ENCODE data around the gene ARRB1.

ARRB1 gene

DNA sequence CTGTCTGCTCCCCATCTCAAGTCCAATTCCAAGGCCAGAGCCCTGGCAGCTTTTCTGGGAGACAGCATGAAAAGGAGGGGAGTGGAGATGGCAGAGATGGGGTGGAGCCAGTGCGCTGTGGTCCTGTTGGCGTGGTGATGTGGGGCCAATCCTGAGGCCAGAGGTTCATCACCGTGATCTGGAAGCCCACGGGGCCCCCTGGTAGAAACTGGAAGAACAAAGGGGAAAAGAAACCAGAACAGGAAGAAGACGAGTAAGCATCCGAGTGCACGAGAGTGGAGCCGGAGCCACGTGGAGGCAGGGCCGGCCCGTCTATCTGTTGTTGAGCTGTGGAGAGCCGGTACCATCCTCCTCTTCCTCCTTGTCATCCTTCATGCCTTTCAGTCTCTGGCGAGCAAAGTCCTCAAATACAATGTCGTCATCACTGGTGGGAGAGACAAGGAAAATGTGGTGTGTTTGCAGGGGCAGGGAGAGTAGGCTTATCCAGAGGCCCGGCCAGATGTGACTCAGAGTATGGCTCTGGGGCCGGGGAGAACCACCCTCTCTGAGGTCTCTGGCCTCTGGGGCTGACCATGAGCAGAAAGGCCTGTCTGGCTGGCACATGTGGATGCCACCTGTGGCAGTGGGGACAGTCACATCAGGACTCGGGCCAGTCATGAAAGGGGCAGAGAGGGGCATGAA lies 85.5 kb downstream of the ARRB1 start:
- no peak for FAIRE-seq
- DNase-seq (ENCODE audit: insufficient read length), result no peak
- no peak for TF ChIP-seq POLR2AphosphoS5 (IDR thresholded peaks at IDR 0.05; ENCODE audit: low read depth, low read length)
- no peak for TF ChIP-seq TAF1 (IDR thresholded peaks at IDR 0.05; ENCODE audit: borderline replicate concordance, low read depth, low read length)
- TF ChIP-seq POLR2A (IDR thresholded peaks at IDR 0.05; ENCODE audit: low read depth, low read length), result no peak

DNA sequence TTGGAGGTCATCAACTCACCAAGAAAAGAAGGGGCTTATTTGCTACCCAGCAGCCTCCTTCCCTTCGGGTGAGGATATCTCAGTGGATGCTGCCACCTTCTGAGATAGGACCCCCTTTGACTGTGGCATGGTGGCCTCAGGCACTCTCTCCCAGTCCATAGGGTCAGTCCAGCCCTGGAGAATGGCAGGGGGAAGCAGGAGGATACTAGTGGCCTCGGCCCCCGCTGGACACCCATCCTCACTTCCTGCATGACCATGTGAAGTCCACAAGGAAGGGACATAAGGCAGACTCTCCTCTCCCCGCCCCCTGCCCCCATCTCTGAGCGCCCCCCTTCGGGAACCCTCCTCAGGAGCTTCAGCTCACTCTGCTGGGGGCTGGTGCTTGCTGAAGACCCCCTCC lies 86.5 kb downstream of the ARRB1 start:
- no peak for DNase-seq (ENCODE audit: insufficient read length)
- no peak for TF ChIP-seq TAF1 (IDR thresholded peaks at IDR 0.05; ENCODE audit: borderline replicate concordance, low read depth, low read length)
- no peak for TF ChIP-seq POLR2AphosphoS5 (IDR thresholded peaks at IDR 0.05; ENCODE audit: low read depth, low read length)
- no peak for TF ChIP-seq POLR2A (IDR thresholded peaks at IDR 0.05; ENCODE audit: low read depth, low read length)
- no peak for FAIRE-seq

DNA sequence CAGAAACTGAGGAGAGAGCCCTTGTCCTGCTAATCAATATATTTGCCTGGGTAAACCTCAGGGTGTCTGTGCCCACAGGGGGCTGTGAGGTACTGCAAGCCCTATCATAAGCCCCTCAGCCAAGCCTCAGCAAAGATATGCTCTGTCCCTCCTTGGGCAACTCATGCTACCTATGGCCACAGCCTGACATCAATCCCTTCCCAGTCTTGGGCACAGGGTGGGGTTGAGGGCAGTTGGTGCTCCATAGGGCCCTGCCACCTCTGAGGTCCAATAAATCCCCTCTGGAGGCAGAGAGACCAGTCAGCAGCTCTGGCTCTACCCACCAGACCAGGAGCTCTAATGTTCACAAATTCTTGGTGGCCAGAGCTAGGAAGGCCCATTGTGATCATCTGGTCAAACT lies 87.1 kb downstream of the ARRB1 start:
- TF ChIP-seq POLR2AphosphoS5 (IDR thresholded peaks at IDR 0.05; ENCODE audit: low read depth, low read length) (no peak), POLR2A (IDR thresholded peaks at IDR 0.05; ENCODE audit: low read depth, low read length) (no peak), TAF1 (IDR thresholded peaks at IDR 0.05; ENCODE audit: borderline replicate concordance, low read depth, low read length) (no peak)
- FAIRE-seq, result no peak
- no peak for DNase-seq (ENCODE audit: insufficient read length)

DNA sequence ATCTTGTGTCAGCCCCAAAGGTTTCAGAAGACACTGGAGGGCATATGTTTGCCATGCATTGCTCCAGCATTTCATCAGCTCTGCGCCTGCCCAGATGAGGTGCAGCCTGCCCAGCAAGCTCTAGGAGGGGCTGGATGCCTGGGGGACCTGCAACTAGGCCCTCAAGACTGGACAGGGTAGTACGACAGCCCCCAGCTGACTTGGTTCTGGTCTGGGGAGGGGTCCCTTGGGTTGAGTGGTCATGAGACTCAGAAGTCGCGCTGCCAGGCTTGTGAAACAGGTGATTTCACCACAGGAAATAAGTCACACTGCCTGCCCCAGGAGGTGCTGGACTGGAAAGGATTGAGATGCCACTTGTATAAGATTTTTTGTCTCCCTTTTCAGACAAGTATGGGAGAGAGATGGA lies 87.5 kb downstream of the ARRB1 start:
- DNase-seq (ENCODE audit: insufficient read length), result no peak
- no peak for FAIRE-seq
- TF ChIP-seq POLR2A (IDR thresholded peaks at IDR 0.05; ENCODE audit: low read depth, low read length), result no peak
- no peak for TF ChIP-seq TAF1 (IDR thresholded peaks at IDR 0.05; ENCODE audit: borderline replicate concordance, low read depth, low read length)
- TF ChIP-seq POLR2AphosphoS5 (IDR thresholded peaks at IDR 0.05; ENCODE audit: low read depth, low read length), result no peak

DNA sequence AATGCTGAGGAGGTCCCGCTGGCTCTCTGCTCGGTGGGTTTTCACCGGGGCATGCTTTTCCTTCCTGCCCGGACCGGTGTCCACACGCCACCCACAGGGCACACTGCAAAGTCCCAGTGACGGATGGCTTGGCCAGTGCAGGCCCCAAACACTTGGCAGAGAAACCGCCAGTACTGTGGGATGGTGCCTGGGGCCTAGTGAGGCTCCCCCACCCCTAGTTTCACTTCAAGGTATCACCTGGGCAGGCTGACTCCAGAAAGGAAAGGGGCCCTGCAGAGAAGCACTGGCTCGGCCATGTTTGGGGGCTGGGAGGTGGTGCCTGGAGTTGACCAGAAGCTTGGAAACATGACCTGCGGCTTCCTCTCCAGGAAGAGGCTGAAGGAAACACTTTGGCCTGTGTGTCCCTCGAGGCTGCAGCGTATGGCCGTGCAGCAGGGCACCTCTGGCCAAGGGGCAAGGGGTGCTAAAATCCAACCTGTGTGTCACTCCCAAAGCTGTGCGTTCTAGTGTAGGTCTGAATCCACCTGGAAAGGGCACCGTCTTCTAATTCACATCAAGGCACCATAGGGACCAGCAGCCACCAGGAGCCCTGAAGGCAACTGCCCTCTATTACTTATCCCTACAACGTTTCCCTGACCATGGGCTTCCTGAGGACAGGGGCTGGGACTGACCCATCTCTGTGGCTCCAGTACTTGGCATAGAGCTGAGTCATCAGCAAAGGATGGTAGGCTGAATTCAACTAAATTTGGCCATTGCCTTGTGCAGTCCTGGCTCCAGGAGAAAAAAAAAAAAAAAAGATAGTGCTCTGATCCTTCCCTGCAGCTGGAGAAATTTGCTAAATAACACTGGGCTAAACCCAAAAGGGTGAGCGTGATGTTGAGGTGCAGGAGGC lies 88.3 kb downstream of the ARRB1 start:
- FAIRE-seq, result no peak

DNA sequence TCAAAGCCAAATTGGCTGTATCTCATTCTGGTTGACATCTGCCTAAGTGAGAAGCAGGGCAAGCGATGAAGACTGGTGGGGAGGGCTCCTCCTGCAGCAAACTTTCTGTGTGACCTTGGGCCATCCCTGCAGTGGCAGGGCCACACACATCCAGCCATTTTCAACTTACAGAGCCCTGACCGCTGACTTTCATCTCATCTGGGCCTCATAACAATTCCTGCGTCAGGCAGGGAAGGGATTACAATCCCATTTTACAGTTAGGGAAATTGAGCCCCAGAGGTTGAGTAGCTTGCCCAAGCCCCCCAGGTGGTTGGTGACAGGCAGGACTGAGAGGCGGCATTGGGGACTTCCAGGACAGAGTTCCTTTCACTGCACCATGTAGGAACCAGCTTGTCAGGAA lies 89.0 kb downstream of the ARRB1 start:
- FAIRE-seq (no peak), DNase-seq (ENCODE audit: insufficient read length) (no peak)
- TF ChIP-seq POLR2AphosphoS5 (IDR thresholded peaks at IDR 0.05; ENCODE audit: low read depth, low read length), result no peak
- TF ChIP-seq TAF1 (IDR thresholded peaks at IDR 0.05; ENCODE audit: borderline replicate concordance, low read depth, low read length), result no peak
- no peak for TF ChIP-seq POLR2A (IDR thresholded peaks at IDR 0.05; ENCODE audit: low read depth, low read length)

More for the DNA sequence above, 88.3 kb downstream of the ARRB1 start:
- TF ChIP-seq TAF1 (IDR thresholded peaks at IDR 0.05; ENCODE audit: borderline replicate concordance, low read depth, low read length) (no peak), POLR2A (IDR thresholded peaks at IDR 0.05; ENCODE audit: low read depth, low read length) (no peak), POLR2AphosphoS5 (IDR thresholded peaks at IDR 0.05; ENCODE audit: low read depth, low read length) (no peak)
- DNase-seq (ENCODE audit: insufficient read length), result no peak

DNA sequence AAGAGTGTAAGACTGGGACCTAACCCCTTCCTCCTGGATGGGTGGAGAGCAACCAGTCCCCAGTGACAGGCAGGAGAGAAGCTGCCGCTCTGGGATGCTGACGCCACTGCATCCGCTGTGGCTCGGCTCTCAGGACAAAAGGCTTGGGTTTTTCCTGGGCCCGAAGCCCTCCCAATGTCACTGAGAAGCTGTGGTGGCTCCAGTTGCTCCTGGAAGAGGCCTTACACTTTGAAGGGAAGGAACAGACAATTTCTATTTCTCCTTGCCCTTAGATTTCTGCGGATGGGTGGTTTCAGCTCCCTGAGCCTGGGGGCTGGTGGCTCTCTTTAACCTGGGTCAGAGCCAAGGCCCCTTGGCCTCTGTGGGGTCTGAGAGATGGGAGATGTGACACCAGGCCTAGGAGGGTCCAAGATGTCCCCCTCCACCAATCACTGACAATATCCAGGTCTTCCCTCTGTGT lies 89.5 kb downstream of the ARRB1 start:
- TF ChIP-seq POLR2AphosphoS5 (IDR thresholded peaks at IDR 0.05; ENCODE audit: low read depth, low read length) (no peak), POLR2A (IDR thresholded peaks at IDR 0.05; ENCODE audit: low read depth, low read length) (no peak), TAF1 (IDR thresholded peaks at IDR 0.05; ENCODE audit: borderline replicate concordance, low read depth, low read length) (no peak)
- no peak for FAIRE-seq
- DNase-seq (ENCODE audit: insufficient read length), result no peak

DNA sequence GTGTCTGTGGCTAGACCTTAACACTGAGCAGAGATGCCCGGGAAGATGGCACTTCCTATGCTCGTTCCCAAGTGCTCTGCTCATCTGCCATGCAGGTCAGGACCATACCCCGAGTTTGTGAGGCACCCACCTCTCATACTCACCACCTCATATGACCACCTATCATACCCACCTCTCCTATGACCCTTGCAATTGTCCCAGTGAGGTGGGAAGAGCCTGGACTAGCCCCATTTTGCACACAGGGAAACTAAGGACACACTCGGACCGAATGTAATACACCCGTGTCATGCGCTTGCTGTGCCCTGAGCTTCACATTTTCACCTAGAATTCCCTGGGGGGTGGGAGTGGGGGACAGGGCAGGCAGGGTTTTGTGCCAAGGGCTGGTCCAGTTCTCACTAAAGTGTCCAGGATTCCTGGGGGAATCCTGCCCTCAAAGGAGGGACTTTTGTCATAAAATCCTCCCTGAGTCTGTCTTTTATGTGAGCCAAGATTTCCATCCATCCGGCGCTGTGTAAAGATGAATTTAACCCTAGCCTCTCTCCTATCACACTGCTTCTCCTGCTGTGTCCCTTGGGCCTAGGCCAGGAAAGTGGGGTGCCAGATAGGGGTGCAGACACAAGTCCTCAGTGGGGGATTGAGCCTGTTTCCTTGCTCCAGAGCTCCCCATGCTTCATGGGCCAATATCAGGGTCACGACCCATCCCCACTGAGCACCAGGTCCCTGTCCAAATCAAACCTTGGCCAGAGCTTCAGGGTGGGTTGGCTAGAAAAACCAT lies 90.9 kb downstream of the ARRB1 start:
- DNase-seq (ENCODE audit: insufficient read length) (no peak), FAIRE-seq (no peak)
- no peak for TF ChIP-seq POLR2AphosphoS5 (IDR thresholded peaks at IDR 0.05; ENCODE audit: low read depth, low read length)
- TF ChIP-seq POLR2A (IDR thresholded peaks at IDR 0.05; ENCODE audit: low read depth, low read length), result no peak
- no peak for TF ChIP-seq TAF1 (IDR thresholded peaks at IDR 0.05; ENCODE audit: borderline replicate concordance, low read depth, low read length)

DNA sequence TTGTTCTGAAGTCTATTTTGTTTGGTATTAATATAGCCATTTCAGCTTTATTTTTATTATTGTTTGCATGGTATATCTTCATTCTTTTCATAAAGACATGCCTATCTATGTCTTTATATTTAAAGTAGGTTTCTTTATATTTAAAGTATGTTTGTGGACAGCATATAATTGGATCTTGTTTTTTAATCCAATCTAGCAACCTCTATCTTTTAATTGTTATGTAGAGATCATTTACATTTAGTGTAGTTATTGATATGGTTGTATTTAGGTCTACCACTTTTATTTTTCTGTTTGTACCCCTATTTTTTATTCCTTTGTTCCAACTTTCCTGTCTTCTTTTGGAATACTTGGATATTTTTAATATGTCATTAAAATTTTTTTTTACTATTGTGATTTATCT lies 97.1 kb downstream of the ARRB1 start:
- TF ChIP-seq POLR2A (IDR thresholded peaks at IDR 0.05; ENCODE audit: low read depth, low read length) (no peak), POLR2AphosphoS5 (IDR thresholded peaks at IDR 0.05; ENCODE audit: low read depth, low read length) (no peak), TAF1 (IDR thresholded peaks at IDR 0.05; ENCODE audit: borderline replicate concordance, low read depth, low read length) (no peak)
- DNase-seq (ENCODE audit: insufficient read length) (no peak), FAIRE-seq (no peak)

DNA sequence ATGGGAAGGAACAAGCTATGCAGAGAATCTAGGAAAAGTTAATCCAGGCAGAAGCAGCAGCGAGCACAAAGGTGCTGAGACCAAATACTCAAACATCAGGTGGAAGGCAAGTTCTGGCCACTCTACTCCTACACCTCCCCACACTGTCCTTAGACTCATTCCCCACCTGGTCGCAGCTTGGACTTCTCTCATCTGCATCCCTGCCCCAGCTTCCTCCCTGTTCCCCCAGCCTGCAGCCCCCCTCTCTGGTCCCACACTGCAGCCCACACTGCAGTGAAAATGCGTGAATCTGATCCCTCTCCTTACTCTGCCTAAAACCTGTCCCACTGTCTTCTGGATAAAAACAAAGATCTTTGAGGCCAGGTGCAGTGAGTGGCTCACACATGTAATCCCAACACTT lies 101.8 kb downstream of the ARRB1 start:
- TF ChIP-seq TAF1 (IDR thresholded peaks at IDR 0.05; ENCODE audit: borderline replicate concordance, low read depth, low read length) (no peak), POLR2A (IDR thresholded peaks at IDR 0.05; ENCODE audit: low read depth, low read length) (no peak), POLR2AphosphoS5 (IDR thresholded peaks at IDR 0.05; ENCODE audit: low read depth, low read length) (no peak)
- no peak for DNase-seq (ENCODE audit: insufficient read length)
- FAIRE-seq, result no peak

DNA sequence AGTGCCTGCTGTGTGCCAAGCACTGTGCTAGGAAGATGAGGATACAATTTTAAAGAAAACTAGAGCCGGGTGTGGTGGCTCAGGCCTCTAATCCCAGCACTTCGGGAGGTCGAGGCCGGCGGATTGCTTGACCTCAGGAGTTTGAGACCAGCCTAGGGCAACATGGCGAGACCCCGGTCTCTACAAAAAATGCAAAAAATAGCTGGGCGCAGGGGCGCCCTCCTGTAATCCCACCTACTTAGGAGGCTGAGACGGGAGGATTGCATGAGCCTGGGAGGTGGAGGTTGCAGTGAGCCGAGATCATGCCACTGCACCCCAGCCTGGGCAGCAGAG lies 102.6 kb downstream of the ARRB1 start:
- DNase-seq (ENCODE audit: insufficient read length) (no peak), FAIRE-seq (no peak)
- TF ChIP-seq TAF1 (IDR thresholded peaks at IDR 0.05; ENCODE audit: borderline replicate concordance, low read depth, low read length) (no peak), POLR2AphosphoS5 (IDR thresholded peaks at IDR 0.05; ENCODE audit: low read depth, low read length) (no peak), POLR2A (IDR thresholded peaks at IDR 0.05; ENCODE audit: low read depth, low read length) (no peak)

Data from GM12892 (cell line).